Stimulated activated naive CD4-positive, alpha-beta T cell (primary cell): ENCODE results near the gene FRG1.
"Not testable (repeated sequence)": the region's sequence is repeated elsewhere in the genome, so short reads cannot be mapped to it uniquely, and the experiment has no call there.

Source experiments
- DNase-seq, 6 experiments: peaks; one replicate each; lab custom pipeline; 2025; lab: John Stamatoyannopoulos, UW

The FRG1 gene

GRCh38 chr4:189985651-189986243 is 45.1 kb downstream of the FRG1 start:
- not testable (repeated sequence) for DNase-seq

- DNase-seq = no peak
These were observed 48.3 kb downstream of the FRG1 start for GRCh38 chr4:189988877-189989431.

GRCh38 chr4:189989941-189990340 is 49.3 kb downstream of the FRG1 start:
- not testable (repeated sequence) for DNase-seq
